HepG2 (cell line): ENCODE data around the gene PRKCZ. TPM values are rescaled to one million over a fixed set of nuclear protein-coding genes. Genes with fewer than 3 reads are reported as not detected.

Experiments
- GTF2F1 ChIP-seq: fragments of 150-350 bp; IDR thresholded peaks from 2 replicates; pipeline ENCODE4 v1.6.1; 2014; ENCODE audit warnings: low read length
- HDAC1 ChIP-seq: sonication (generic); formaldehyde crosslinking; IDR thresholded peaks from 2 replicates; pipeline ENCODE4 v1.5.1; 2020; ENCODE audit warnings: mild to moderate bottlenecking, missing genetic modification reagents
- KDM6A ChIP-seq: IDR thresholded peaks from 2 replicates; pipeline ENCODE4 v1.6.1; 2016; ENCODE audit warnings: low read depth
- MXI1 ChIP-seq: IDR thresholded peaks from 3 replicates; pipeline ENCODE4 v1.6.1; 2012; ENCODE audit warnings: low read depth, low read length, inconsistent platforms, borderline replicate concordance
- TRAFD1 ChIP-seq: sonication (generic); formaldehyde crosslinking; IDR thresholded peaks from 2 replicates; pipeline ENCODE4 v1.5.1; 2020; ENCODE audit warnings: missing genetic modification reagents, mild to moderate bottlenecking, borderline replicate concordance
- YY1 ChIP-seq: IDR thresholded peaks from 2 replicates; pipeline ENCODE4 v1.6.1; 2011; ENCODE audit warnings: low read length, low read depth, moderate library complexity, mild to moderate bottlenecking; ENCODE audit not compliant: insufficient read depth, insufficient replicate concordance
- ZBTB10 ChIP-seq: sonication (generic); formaldehyde crosslinking; IDR thresholded peaks from 2 replicates; pipeline ENCODE4 v1.4.0; 2020; ENCODE audit warnings: missing genetic modification reagents, borderline replicate concordance
- ZNF235 ChIP-seq: sonication (generic); formaldehyde crosslinking; IDR thresholded peaks from 2 replicates; pipeline ENCODE4 v1.8.1; 2023; ENCODE audit warnings: mild to moderate bottlenecking, missing genetic modification reagents, borderline replicate concordance
- ZNF549 ChIP-seq: sonication (generic); formaldehyde crosslinking; IDR thresholded peaks from 2 replicates; pipeline ENCODE4 v1.5.0; 2020; ENCODE audit warnings: missing genetic modification reagents
- ZNF644 ChIP-seq: IDR thresholded peaks from 2 replicates; pipeline ENCODE4 v1.6.1; 2016; ENCODE audit warnings: low read depth
- ZNF792 ChIP-seq: IDR thresholded peaks from 2 replicates; pipeline ENCODE4 v1.6.1; 2016
- polyA plus RNA-seq, 8 experiments: library from polyadenylated mRNA; depleted of rRNA in 3 of 8; stranded (reverse) in 7 of 8; unstranded in 1 of 8; fragments of >200 nt; fragmentation: Illumina TruSeq in 4 of 8; extraction: Trizol in 4 of 8; gene quantifications; 2 replicates each; pipeline versions ENCODE4 v1.2.1 to v1.2.3, GENCODE V29; 2011 to 2016; ENCODE audit warnings: low read depth in 4 of 8, missing spikeins in 1 of 8, mixed read lengths in 1 of 8; ENCODE audit not compliant: insufficient read depth in 1 of 8
- total RNA-seq, 5 experiments: library from RNA; depleted of rRNA; stranded (reverse); fragments of >200 nt; fragmentation: Illumina TruSeq; extraction: Trizol; gene quantifications; 2 replicates each; pipeline ENCODE4 v1.2.3, GENCODE V29; 2016; ENCODE audit warnings: low read depth in 1 of 5

PRKCZ gene
- total and polyA plus RNA-seq, 2 of the 13 experiments (the other 11 are each of a cell fraction or from before 2014, with no cell fraction given) = 34.7 to 85.2 TPM

GRCh38 chr1:2076826-2077225 lies 26.6 kb downstream of the PRKCZ start (continued):
- TF ChIP-seq ZBTB10 (no peak), ZNF549 (CRISPR knock-in tag) (no peak), ZNF644 (CRISPR knock-in tag) (no peak), YY1 (no peak), MXI1 (no peak), ZNF792 (CRISPR knock-in tag) (no peak), ZNF235 (CRISPR knock-in tag) (no peak), GTF2F1 (no peak), HDAC1 (CRISPR knock-in tag) (no peak), KDM6A (CRISPR knock-in tag) (no peak), TRAFD1 (CRISPR knock-in tag) (no peak)
